Trophoblast cell (in vitro differentiated cells and primary cell): ENCODE results near the gene ZNF358.

Source experiments
- DNase-seq, 2 donors: peaks; one replicate each; pipeline ENCODE4 v3.0.0-alpha.2; 2016
- H2AFZ ChIP-seq: 2 replicates; pipeline ENCODE4 v1.6.1; 2013; ENCODE audit warnings: low read length, moderate library complexity, mild to moderate bottlenecking; ENCODE audit not compliant: insufficient read depth, poor library complexity
- H2AK5ac ChIP-seq: 2 replicates; pipeline ENCODE4 v1.6.1; 2013; ENCODE audit warnings: mild to moderate bottlenecking, low read length
- H2BK120ac ChIP-seq: 2 replicates; pipeline ENCODE4 v1.6.1; 2013; ENCODE audit warnings: low read length, mild to moderate bottlenecking, moderate library complexity; ENCODE audit not compliant: insufficient read depth, poor library complexity
- H2BK12ac ChIP-seq: 2 replicates; pipeline ENCODE4 v1.6.1; 2013; ENCODE audit warnings: mild to moderate bottlenecking, low read length, moderate library complexity
- H2BK5ac ChIP-seq: 2 replicates; pipeline ENCODE4 v1.6.1; 2013; ENCODE audit warnings: low read length, low read depth, moderate library complexity, mild to moderate bottlenecking; ENCODE audit not compliant: poor library complexity
- H3K14ac ChIP-seq: 2 replicates; pipeline ENCODE4 v1.6.1; 2013; ENCODE audit warnings: mild to moderate bottlenecking, low read length
- H3K18ac ChIP-seq: 2 replicates; pipeline ENCODE4 v1.6.1; 2013; ENCODE audit warnings: mild to moderate bottlenecking, low read length
- H3K23ac ChIP-seq: 2 replicates; pipeline ENCODE4 v1.6.1; 2013; ENCODE audit warnings: low read length
- H3K27ac ChIP-seq: 2 replicates; pipeline ENCODE4 v1.5.1; 2013; ENCODE audit warnings: low read depth, mild to moderate bottlenecking, inconsistent platforms, low read length, moderate library complexity
- H3K27me3 ChIP-seq: 2 replicates; pipeline ENCODE4 v1.6.1; 2013; ENCODE audit warnings: inconsistent platforms, mild to moderate bottlenecking, low read length, moderate library complexity; ENCODE audit not compliant: insufficient read depth
- H3K36me3 ChIP-seq, 2 experiments: 1 replicate in 1 of 2; 2 replicates in 1 of 2; pipeline ENCODE4 v1.6.1; 2013; ENCODE audit warnings: low read length in 2 of 2, mild to moderate bottlenecking in 2 of 2, moderate library complexity in 1 of 2; ENCODE audit not compliant: insufficient read depth in 2 of 2, control insufficient read depth in 1 of 2
- H3K4ac ChIP-seq: 2 replicates; pipeline ENCODE4 v1.6.1; 2013; ENCODE audit warnings: low read depth, mild to moderate bottlenecking, low read length, moderate library complexity
- H3K4me1 ChIP-seq, 2 experiments: 1 replicate in 1 of 2; 2 replicates in 1 of 2; pipeline ENCODE4 v1.6.1; 2013; ENCODE audit warnings: low read length in 2 of 2, mild to moderate bottlenecking in 2 of 2, moderate library complexity in 1 of 2; ENCODE audit not compliant: insufficient read depth in 2 of 2, control insufficient read depth in 1 of 2
- H3K4me2 ChIP-seq: 2 replicates; pipeline ENCODE4 v1.6.1; 2013; ENCODE audit warnings: inconsistent platforms, mild to moderate bottlenecking, low read length, moderate library complexity
- H3K4me3 ChIP-seq: 2 replicates; pipeline ENCODE4 v1.5.1; 2013; ENCODE audit warnings: mild to moderate bottlenecking, low read depth, low read length, inconsistent platforms
- H3K79me1 ChIP-seq: one replicate; pipeline ENCODE4 v1.6.1; 2013; ENCODE audit warnings: low read length
- H3K79me2 ChIP-seq: 2 replicates; pipeline ENCODE4 v1.6.1; 2013; ENCODE audit warnings: low read length, mild to moderate bottlenecking; ENCODE audit not compliant: control insufficient read depth, insufficient read depth, poor library complexity
- H3K9ac ChIP-seq: 2 replicates; pipeline ENCODE4 v1.6.1; 2013; ENCODE audit warnings: mild to moderate bottlenecking, low read length
- H3K9me3 ChIP-seq: 2 replicates; pipeline ENCODE4 v1.6.1; 2013; ENCODE audit warnings: low read depth, mild to moderate bottlenecking, control low read depth, inconsistent platforms, low read length; ENCODE audit not compliant: insufficient read depth
- H4K12ac ChIP-seq: 2 replicates; pipeline ENCODE4 v1.6.1; 2013; ENCODE audit warnings: low read depth, mild to moderate bottlenecking, low read length, moderate library complexity
- H4K8ac ChIP-seq: 2 replicates; pipeline ENCODE4 v1.6.1; 2013; ENCODE audit warnings: low read depth, mild to moderate bottlenecking, low read length, moderate library complexity
- H4K91ac ChIP-seq: one replicate; pipeline ENCODE4 v1.6.1; 2013; ENCODE audit warnings: low read depth, mild to moderate bottlenecking, low read length, moderate library complexity
- WGBS: extraction: QIAGEN DNeasy Blood & Tissue Kit; methylation state at CpG from one replicate; pipeline ENCODE4 v1.1.7; 2013; ENCODE audit warnings: missing lambda C conversion rate; ENCODE audit not compliant: insufficient read length, insufficient coverage; ENCODE audit errors: extremely low coverage; 5-methylcytosine and 5-hydroxymethylcytosine counted together

The ZNF358 gene

DNA sequence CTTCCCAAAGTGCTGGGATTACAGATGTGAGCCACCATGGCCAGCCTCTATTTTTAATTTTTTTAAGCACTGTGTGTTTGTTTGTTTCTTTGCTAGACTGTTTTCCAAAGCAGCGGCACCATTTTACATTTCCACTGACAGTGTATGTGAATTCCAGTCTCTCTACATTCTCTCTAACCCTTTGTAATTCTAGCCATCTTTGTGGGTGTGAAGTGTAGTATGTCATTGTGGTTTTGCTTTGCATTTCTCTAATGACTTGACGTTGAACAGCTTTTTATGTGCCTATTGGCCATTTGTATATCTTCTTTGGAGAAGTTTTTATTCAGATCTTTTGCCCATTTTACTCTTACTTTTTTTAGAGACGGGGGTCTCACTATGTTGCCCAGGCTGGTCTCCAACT lies 31.3 kb downstream of the ZNF358 start:
- no peak overlapping the region for H4K8ac ChIP-seq
- H3K79me2 ChIP-seq, result no peaks in the 10 kb centered on the region
- no peak for DNase-seq
- H2AFZ ChIP-seq, result no peak overlapping the region
- no peak overlapping the region for H3K4me3 ChIP-seq
- no peak overlapping the region for H2AK5ac ChIP-seq
- no peak overlapping the region for H4K91ac ChIP-seq
- no peak overlapping the region for H3K4ac ChIP-seq
- H4K12ac ChIP-seq, result no peak overlapping the region
- no peak overlapping the region for H3K18ac ChIP-seq
- H3K9ac ChIP-seq, result no peak overlapping the region
- no peak overlapping the region for H2BK120ac ChIP-seq
- WGBS, result no CpG with 5 or more reads among the region's 3 CpGs
- H3K4me1 ChIP-seq, result peaks cover 0 to 4% of the 10 kb centered on the region in 2 experiments
- no peaks in the 10 kb centered on the region for H3K27me3 ChIP-seq
- H2BK12ac ChIP-seq, result no peak overlapping the region
- no peaks in the 10 kb centered on the region for H3K79me1 ChIP-seq
- no peak overlapping the region for H2BK5ac ChIP-seq
- H3K27ac ChIP-seq, result no peak overlapping the region
- no peak overlapping the region for H3K14ac ChIP-seq
- H3K36me3 ChIP-seq, result peaks cover 27 to 31% of the 10 kb centered on the region in 2 experiments
- H3K23ac ChIP-seq, result no peak overlapping the region
- H3K9me3 ChIP-seq, result no peaks in the 10 kb centered on the region
- no peak overlapping the region for H3K4me2 ChIP-seq

DNA sequence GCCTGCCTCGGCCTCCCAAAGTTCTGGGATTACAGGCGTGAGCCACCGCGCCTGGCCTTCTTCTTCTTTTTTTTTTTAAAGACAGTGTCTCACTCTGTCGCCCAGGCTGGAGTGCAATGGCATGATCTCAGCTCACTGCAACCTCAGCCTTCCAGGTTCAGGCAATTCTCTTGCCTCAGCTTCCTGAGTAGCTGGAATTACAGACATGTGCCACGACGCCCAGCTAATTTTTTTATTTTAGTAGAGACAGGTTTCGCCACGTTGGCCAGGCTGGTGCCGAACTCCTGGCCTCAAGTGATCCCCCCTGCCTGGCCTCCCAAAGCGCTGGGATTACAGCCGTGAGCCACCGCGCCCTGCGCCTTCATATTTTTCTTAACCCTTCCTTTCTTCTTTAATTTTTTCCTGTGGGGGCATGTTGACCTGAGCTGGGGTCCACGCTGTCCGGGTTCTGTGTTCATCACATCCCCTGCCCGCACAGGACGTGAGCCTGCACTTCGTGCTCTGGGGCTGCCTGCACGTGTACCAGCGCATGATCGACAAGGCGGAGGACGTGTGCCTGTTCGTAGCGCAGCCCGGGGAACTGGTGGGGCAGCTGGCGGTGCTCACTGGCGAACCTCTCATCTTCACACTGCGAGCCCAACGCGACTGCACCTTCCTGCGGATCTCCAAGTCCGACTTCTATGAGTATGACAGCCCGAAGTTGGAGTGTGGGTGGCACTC lies 33.7 kb downstream of the ZNF358 start:
- no peak overlapping the region for H4K91ac ChIP-seq
- H3K4me2 ChIP-seq, result no peak overlapping the region
- H3K18ac ChIP-seq, result no peak overlapping the region
- no peaks in the 10 kb centered on the region for H3K79me2 ChIP-seq
- H4K8ac ChIP-seq, result no peak overlapping the region
- H3K14ac ChIP-seq, result no peak overlapping the region
- peaks cover 2% of the 10 kb centered on the region for H3K9me3 ChIP-seq
- H2BK5ac ChIP-seq, result no peak overlapping the region
- no peak overlapping the region for H3K27ac ChIP-seq
- no peak for DNase-seq
- H2AK5ac ChIP-seq, result no peak overlapping the region
- no peak overlapping the region for H3K4me3 ChIP-seq
- WGBS, result no CpG with 5 or more reads among the region's 36 CpGs
- H3K4me1 ChIP-seq, result peaks cover 0 to 4% of the 10 kb centered on the region in 2 experiments
- no peak overlapping the region for H2BK120ac ChIP-seq
- no peaks in the 10 kb centered on the region for H3K79me1 ChIP-seq
- no peak overlapping the region for H3K9ac ChIP-seq
- no peaks in the 10 kb centered on the region for H3K27me3 ChIP-seq
- H2AFZ ChIP-seq, result no peak overlapping the region
- H2BK12ac ChIP-seq, result no peak overlapping the region
- peaks cover 20 to 23% of the 10 kb centered on the region in 2 experiments for H3K36me3 ChIP-seq
- H4K12ac ChIP-seq, result no peak overlapping the region
- no peak overlapping the region for H3K4ac ChIP-seq
- no peak overlapping the region for H3K23ac ChIP-seq

DNA sequence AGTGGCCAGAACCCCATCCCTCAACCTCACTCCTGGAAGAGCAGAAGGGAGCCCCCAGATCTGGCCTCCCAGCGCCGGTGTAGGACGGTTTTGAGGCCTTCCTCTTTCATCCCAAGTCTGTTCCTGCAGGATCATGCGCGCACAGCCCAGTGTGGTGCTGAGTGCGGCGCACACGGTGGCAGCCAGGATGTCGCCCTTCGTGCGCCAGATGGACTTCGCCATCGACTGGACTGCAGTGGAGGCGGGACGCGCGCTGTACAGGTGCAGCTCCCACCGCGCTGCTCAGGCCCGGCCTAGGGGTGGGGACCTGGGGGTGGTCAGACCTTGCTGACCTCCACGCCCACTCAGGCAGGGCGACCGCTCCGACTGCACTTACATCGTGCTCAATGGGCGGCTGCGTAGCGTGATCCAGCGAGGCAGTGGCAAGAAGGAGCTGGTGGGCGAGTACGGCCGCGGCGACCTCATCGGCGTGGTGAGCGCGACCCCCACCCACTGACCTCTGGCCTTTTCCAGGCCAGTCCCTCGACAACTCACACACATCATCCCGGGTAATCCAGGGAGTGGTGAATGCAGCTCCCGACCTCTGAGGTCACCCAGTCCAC lies 34.4 kb downstream of the ZNF358 start:
- no CpG with 5 or more reads among the region's 41 CpGs for WGBS

DNA sequence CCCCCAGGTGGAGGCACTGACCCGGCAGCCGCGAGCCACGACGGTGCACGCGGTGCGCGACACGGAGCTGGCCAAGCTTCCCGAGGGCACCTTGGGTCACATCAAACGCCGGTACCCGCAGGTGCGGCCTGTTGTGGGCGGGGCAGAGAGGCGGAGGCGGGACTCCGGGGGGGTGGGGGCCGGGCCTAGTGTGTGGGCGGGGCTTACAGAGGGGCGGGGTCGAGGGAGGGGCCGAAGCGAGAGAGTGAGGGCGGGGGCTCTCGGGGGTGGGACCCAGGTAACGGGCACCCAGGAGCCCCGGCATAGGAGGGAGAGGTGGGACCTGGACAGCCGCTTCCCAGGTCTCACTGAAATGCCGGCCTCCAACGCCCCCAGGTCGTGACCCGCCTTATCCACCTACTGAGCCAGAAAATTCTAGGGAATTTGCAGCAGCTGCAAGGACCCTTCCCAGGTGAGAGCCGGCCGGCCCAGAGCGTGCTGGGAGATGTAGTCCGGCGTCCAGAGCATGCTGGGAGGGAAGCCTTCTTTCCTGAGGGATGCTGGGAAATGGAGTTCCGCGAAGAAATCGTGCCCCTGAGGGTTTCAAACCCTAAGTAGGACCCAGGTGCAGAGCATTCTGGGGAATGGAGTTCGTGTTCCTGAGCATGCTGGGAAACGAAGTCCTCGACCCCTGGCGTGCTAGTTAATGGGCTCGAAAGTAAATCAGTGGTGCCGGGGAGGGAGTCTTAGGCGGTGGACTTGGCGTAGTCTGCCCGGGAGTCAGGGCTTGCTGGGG lies 35.3 kb downstream of the ZNF358 start:
- H4K12ac ChIP-seq, result no peak overlapping the region
- peak overlapping the region; percentile 71 for H3K4me3 ChIP-seq
- H3K79me2 ChIP-seq, result no peaks in the 10 kb centered on the region
- H3K9me3 ChIP-seq, result peaks cover 5% of the 10 kb centered on the region
- peaks cover 0 to 4% of the 10 kb centered on the region in 2 experiments for H3K4me1 ChIP-seq
- no peak overlapping the region for H3K14ac ChIP-seq
- H3K36me3 ChIP-seq, result peaks cover 28% of the 10 kb centered on the region in 2 experiments
- no peak overlapping the region for H2BK12ac ChIP-seq
- no peak overlapping the region for H2AK5ac ChIP-seq
- H3K23ac ChIP-seq, result no peak overlapping the region
- H3K18ac ChIP-seq, result no peak overlapping the region
- no CpG with 5 or more reads among the region's 51 CpGs for whole genome bisulfite sequencing
- H4K8ac ChIP-seq, result peak overlapping the region; percentile 68
- no peak overlapping the region for H3K27ac ChIP-seq
- no peak overlapping the region for H2BK5ac ChIP-seq
- no peak overlapping the region for H4K91ac ChIP-seq
- peak overlapping the region; percentile 60 for H3K4me2 ChIP-seq
- DNase-seq, result peak; percentile 84
- no peaks in the 10 kb centered on the region for H3K27me3 ChIP-seq
- H3K79me1 ChIP-seq, result no peaks in the 10 kb centered on the region
- no peak overlapping the region for H3K4ac ChIP-seq
- no peak overlapping the region for H2AFZ ChIP-seq
- no peak overlapping the region for H2BK120ac ChIP-seq
- no peak overlapping the region for H3K9ac ChIP-seq

More for the DNA sequence above, 34.4 kb downstream of the ZNF358 start:
- H3K79me2 ChIP-seq, result no peaks in the 10 kb centered on the region
- DNase-seq, result no peak
- H3K4ac ChIP-seq, result no peak overlapping the region
- peak overlapping the region; percentile 1 for H4K8ac ChIP-seq
- peaks cover 5% of the 10 kb centered on the region for H3K9me3 ChIP-seq
- peaks cover 0 to 4% of the 10 kb centered on the region in 2 experiments for H3K4me1 ChIP-seq
- H2BK12ac ChIP-seq, result no peak overlapping the region
- no peak overlapping the region for H3K4me2 ChIP-seq
- no peaks in the 10 kb centered on the region for H3K27me3 ChIP-seq
- H2BK120ac ChIP-seq, result no peak overlapping the region
- H3K18ac ChIP-seq, result no peak overlapping the region
- no peak overlapping the region for H3K27ac ChIP-seq
- peaks cover 21 to 26% of the 10 kb centered on the region in 2 experiments for H3K36me3 ChIP-seq
- no peak overlapping the region for H2AFZ ChIP-seq
- no peak overlapping the region for H4K91ac ChIP-seq
- H4K12ac ChIP-seq, result no peak overlapping the region
- no peak overlapping the region for H2BK5ac ChIP-seq
- H3K9ac ChIP-seq, result no peak overlapping the region
- H3K14ac ChIP-seq, result no peak overlapping the region
- no peaks in the 10 kb centered on the region for H3K79me1 ChIP-seq
- H2AK5ac ChIP-seq, result no peak overlapping the region
- H3K4me3 ChIP-seq, result no peak overlapping the region
- H3K23ac ChIP-seq, result no peak overlapping the region
